Sigmoid colon (tissue), 7 donors: ENCODE results near the gene MRPL2. TPM values are rescaled to one million over a fixed set of nuclear protein-coding genes. Genes with fewer than 3 reads are reported as not detected.

Source experiments
- DNase-seq: peaks from one replicate; pipeline ENCODE4 v3.0.0-alpha.2; 2019
- H3K27ac ChIP-seq, 4 donors: fragments of 200-600 bp; sonication (generic); one replicate each; pipeline ENCODE4 v1.5.1; 2016 to 2019; ENCODE audit warnings: mild to moderate bottlenecking in 1 of 4
- H3K27me3 ChIP-seq, 3 donors: fragments of 200-600 bp; sonication (generic); one replicate each; pipeline ENCODE4 v1.5.1; 2019; ENCODE audit warnings: mild to moderate bottlenecking in 1 of 3
- H3K36me3 ChIP-seq, 4 donors: fragments of 200-600 bp; sonication (generic); one replicate each; pipeline ENCODE4 v1.5.1; 2016 to 2019
- H3K4me1 ChIP-seq, 4 donors: fragments of 200-600 bp; sonication (generic); one replicate each; pipeline ENCODE4 v1.5.1; 2017 to 2019
- H3K4me3 ChIP-seq, 4 donors: fragments of 200-600 bp; sonication (generic); one replicate each; pipeline ENCODE4 v1.5.1; 2017 to 2019; ENCODE audit warnings: mild to moderate bottlenecking in 2 of 4, moderate library complexity in 1 of 4
- H3K9me3 ChIP-seq, 4 donors: fragments of 200-600 bp in 3 of 4; sonication (generic) in 3 of 4; one replicate each; pipeline versions ENCODE4 v1.5.1 to v1.6.1; 2013 to 2019
- CTCF ChIP-seq, 4 experiments: fragments of 450-650 bp in 3 of 4; fragments of 200-600 bp in 1 of 4; IDR thresholded peaks; one replicate each; pipeline ENCODE4 v1.5.1; 2016 to 2019; ENCODE audit warnings: antibody characterized with exemption in 4 of 4, mild to moderate bottlenecking in 3 of 4, moderate library complexity in 2 of 4
- EP300 ChIP-seq, 4 donors: sonication (generic); formaldehyde crosslinking; IDR thresholded peaks; one replicate each; pipeline ENCODE4 v1.6.1; 2017; ENCODE audit warnings: antibody characterized with exemption in 4 of 4
- POLR2A ChIP-seq, 2 donors: fragments of 450-650 bp; IDR thresholded peaks; one replicate each; pipeline ENCODE4 v1.6.1; 2016; ENCODE audit warnings: antibody characterized with exemption in 2 of 2, mild to moderate bottlenecking in 2 of 2, moderate library complexity in 2 of 2
- POLR2AphosphoS5 ChIP-seq, 4 donors: sonication (generic); formaldehyde crosslinking; IDR thresholded peaks; one replicate each; pipeline ENCODE4 v1.6.1; 2017; ENCODE audit warnings: antibody characterized with exemption in 4 of 4
- WGBS, 2 donors: extraction: QIAGEN DNeasy Blood & Tissue Kit; methylation state at CpG; one replicate each; pipeline ENCODE4 v1.1.7; 2013; 5-methylcytosine and 5-hydroxymethylcytosine counted together
- intact Hi-C: fragments of 100-400 bp; cut with DNase I; formaldehyde crosslinking; loops from one replicate; pipeline ENCODE4 v1.15.1; 2023
- polyA plus RNA-seq, 3 donors: library from polyadenylated mRNA; stranded (reverse); fragments of 200-250 nt; gene quantifications; one replicate each; pipeline ENCODE4 v1.2.3, GENCODE V29; 2013
- total RNA-seq, 4 donors: library from RNA; depleted of rRNA; stranded (reverse); fragments of >200 nt; gene quantifications; one replicate each; pipeline ENCODE4 v1.1.0, GENCODE V29; 2016
- donor health status: healthy with polysubstance abuse.
- donor health status: Bipolar disorder and iron deficiency.
- donor health status: healthy.

MRPL2 gene
- total and polyA plus RNA-seq, 7 donors = 14.1 to 70.2 (median 25.7) TPM

- H3K4me1 ChIP-seq = peaks cover 0 to 5% (median 2%) of the 10 kb centered on the region in 4 donors
- no peak for TF ChIP-seq CTCF (IDR thresholded peaks at IDR 0.05)
- no peak for TF ChIP-seq POLR2A (IDR thresholded peaks at IDR 0.05)
- no peak for TF ChIP-seq EP300 (IDR thresholded peaks at IDR 0.05)
- TF ChIP-seq POLR2AphosphoS5 (IDR thresholded peaks at IDR 0.05) = no peak
- intact Hi-C loops = no loop called here
- no peaks in the 10 kb centered on the region for H3K27me3 ChIP-seq
- peaks cover 26 to 77% (median 49%) of the 10 kb centered on the region in 4 donors for H3K36me3 ChIP-seq
- H3K4me3 ChIP-seq = no peak overlapping the region
- no peaks in the 10 kb centered on the region for H3K9me3 ChIP-seq
- WGBS, 2 donors = 93 to 96% methylated on average over 9 of the region's 9 CpGs
- DNase-seq = no peak
- H3K27ac ChIP-seq = no peak overlapping the region
Observed at GRCh38 chr6:43007126-43007525, 52.1 kb downstream of the MRPL2 start.

GRCh38 chr6:43006251-43006650, 53.0 kb downstream of the MRPL2 start:
- WGBS, 2 donors = 96 to 97% methylated on average over 11 of the region's 11 CpGs
- no peak overlapping the region for H3K27ac ChIP-seq
- intact Hi-C loops = no loop called here
- H3K9me3 ChIP-seq = no peaks in the 10 kb centered on the region
- no peak for DNase-seq
- no peak overlapping the region for H3K4me3 ChIP-seq
- H3K4me1 ChIP-seq = no peaks in the 10 kb centered on the region
- TF ChIP-seq EP300 (IDR thresholded peaks at IDR 0.05) (no peak), CTCF (IDR thresholded peaks at IDR 0.05) (no peak), POLR2AphosphoS5 (IDR thresholded peaks at IDR 0.05) (no peak), POLR2A (IDR thresholded peaks at IDR 0.05) (no peak)
- H3K27me3 ChIP-seq = no peaks in the 10 kb centered on the region
- peaks cover 26 to 69% (median 41%) of the 10 kb centered on the region in 4 donors for H3K36me3 ChIP-seq

- intact Hi-C loops = no loop called here
- WGBS, 2 donors = 91 to 95% methylated on average over 5 of the region's 5 CpGs
- no peak for DNase-seq
- Histone ChIP-seq H3K4me1 (no peaks in the 10 kb centered on the region), H3K36me3 (peaks cover 22 to 65% (median 37%) of the 10 kb centered on the region in 4 donors), H3K9me3 (no peaks in the 10 kb centered on the region), H3K27me3 (no peaks in the 10 kb centered on the region), H3K4me3 (no peak overlapping the region), H3K27ac (no peak overlapping the region)
- TF ChIP-seq EP300 (IDR thresholded peaks at IDR 0.05) (no peak), POLR2AphosphoS5 (IDR thresholded peaks at IDR 0.05) (no peak), CTCF (IDR thresholded peaks at IDR 0.05) (no peak), POLR2A (IDR thresholded peaks at IDR 0.05) (no peak)
Observed at GRCh38 chr6:43005844-43006243, 53.4 kb downstream of the MRPL2 start.

Other genes with a start within 250 kb of the MRPL2 start
- 10 to 100 TPM; 67.6 to 79.0 (median 75.7) TPM for gene RPL7L1, start 179.8 kb downstream of the MRPL2 start, total RNA-seq
- 10 to 100 TPM; 30.6 to 58.9 (median 38.1) TPM for gene RPL7L1, start 179.8 kb downstream of the MRPL2 start, polyA plus RNA-seq
- not detected for gene PTCRA, start 143.4 kb downstream of the MRPL2 start, total RNA-seq
- under 1 TPM in 1 of 3 donors, not detected in 2; 0.23 TPM for gene PTCRA, start 143.4 kb downstream of the MRPL2 start, polyA plus RNA-seq
- gene CNPY3, start 130.0 kb downstream of the MRPL2 start, total RNA-seq = 10 to 100 TPM; 22.8 to 24.9 (median 24.1) TPM
- gene CNPY3, start 130.0 kb downstream of the MRPL2 start, polyA plus RNA-seq = 10 to 100 TPM; 11.8 to 37.5 (median 12.6) TPM
- under 1 TPM in 1 of 4 donors, not detected in 3; 0.54 TPM for gene GNMT, start 98.7 kb downstream of the MRPL2 start, total RNA-seq
- gene GNMT, start 98.7 kb downstream of the MRPL2 start, polyA plus RNA-seq = under 1 TPM in 1 of 3 donors, not detected in 2; 0.45 TPM
- gene PEX6, start 80.3 kb downstream of the MRPL2 start, total RNA-seq = 10 to 100 TPM; 10.2 to 19.1 (median 18.2) TPM
- gene PEX6, start 80.3 kb downstream of the MRPL2 start, polyA plus RNA-seq = 10 to 100 TPM; 12.6 to 21.5 (median 14.0) TPM
- gene PPP2R5D, start 74.9 kb downstream of the MRPL2 start, total RNA-seq = 10 to 100 TPM; 26.7 to 41.5 (median 33.9) TPM
- gene PPP2R5D, start 74.9 kb downstream of the MRPL2 start, polyA plus RNA-seq = 10 to 100 TPM; 29.4 to 38.8 (median 35.5) TPM
- 10 to 100 TPM; 49.0 to 91.5 (median 71.5) TPM for gene MEA1, start 45.5 kb downstream of the MRPL2 start, total RNA-seq
- 10 to 100 TPM; 59.1 to 93.1 (median 75.1) TPM for gene MEA1, start 45.5 kb downstream of the MRPL2 start, polyA plus RNA-seq
- gene KLHDC3, start 45.2 kb downstream of the MRPL2 start, total RNA-seq = 100 to 1,000 TPM in 3 of 4 donors, 10 to 100 TPM in 1; 68.4 to 158 (median 105) TPM
- 10 to 100 TPM; 64.3 to 69.7 (median 69.1) TPM for gene KLHDC3, start 45.2 kb downstream of the MRPL2 start, polyA plus RNA-seq
- gene RRP36, start 37.8 kb downstream of the MRPL2 start, total RNA-seq = 10 to 100 TPM; 40.5 to 46.6 (median 43.3) TPM
- gene RRP36, start 37.8 kb downstream of the MRPL2 start, polyA plus RNA-seq = 10 to 100 TPM; 24.6 to 50.8 (median 27.3) TPM
- 10 to 100 TPM; 10.3 to 14.4 (median 11.0) TPM for gene CUL7, start 5.6 kb downstream of the MRPL2 start, total RNA-seq
- 1 to 10 TPM; 3.0 to 6.9 (median 3.2) TPM for gene CUL7, start 5.6 kb downstream of the MRPL2 start, polyA plus RNA-seq
- gene KLC4, start 197 bp upstream of the MRPL2 start, total RNA-seq = 10 to 100 TPM; 23.2 to 44.9 (median 34.6) TPM
- 100 to 1,000 TPM in 1 of 3 donors, 10 to 100 TPM in 2; 58.4 to 116 (median 84.1) TPM for gene KLC4, start 197 bp upstream of the MRPL2 start, polyA plus RNA-seq
- 1 to 10 TPM; 4.8 to 9.7 (median 7.7) TPM for gene PTK7, start 16.9 kb upstream of the MRPL2 start, total RNA-seq
- gene PTK7, start 16.9 kb upstream of the MRPL2 start, polyA plus RNA-seq = 10 to 100 TPM in 1 of 3 donors, 1 to 10 TPM in 2; 1.2 to 15.6 (median 1.8) TPM
- 10 to 100 TPM; 64.2 to 96.9 (median 89.1) TPM for gene SRF, start 111.8 kb upstream of the MRPL2 start, total RNA-seq
- gene SRF, start 111.8 kb upstream of the MRPL2 start, polyA plus RNA-seq = 10 to 100 TPM; 12.6 to 31.2 (median 13.9) TPM
- 10 to 100 TPM; 21.7 to 49.6 (median 31.9) TPM for gene CUL9, start 122.8 kb upstream of the MRPL2 start, total RNA-seq
- 10 to 100 TPM in 2 of 3 donors, 1 to 10 TPM in 1; 5.1 to 32.9 (median 12.6) TPM for gene CUL9, start 122.8 kb upstream of the MRPL2 start, polyA plus RNA-seq
- gene DNPH1, start 170.0 kb upstream of the MRPL2 start, total RNA-seq = 10 to 100 TPM; 32.1 to 96.0 (median 90.3) TPM
- 100 to 1,000 TPM; 155 to 188 (median 163) TPM for gene DNPH1, start 170.0 kb upstream of the MRPL2 start, polyA plus RNA-seq
- gene TTBK1, start 184.0 kb upstream of the MRPL2 start, total RNA-seq = under 1 TPM in 3 of 4 donors, not detected in 1; under 0.01 to 0.55 (median 0.27) TPM
- gene TTBK1, start 184.0 kb upstream of the MRPL2 start, polyA plus RNA-seq = under 1 TPM; under 0.01 to 0.41 (median 0.23) TPM
- not detected for gene SLC22A7, start 238.8 kb upstream of the MRPL2 start, total RNA-seq
- gene SLC22A7, start 238.8 kb upstream of the MRPL2 start, polyA plus RNA-seq = not detected
- not detected for gene CRIP3, start 249.4 kb upstream of the MRPL2 start, total RNA-seq
- 1 to 10 TPM in 1 of 3 donors, not detected in 2; 5.2 TPM for gene CRIP3, start 249.4 kb upstream of the MRPL2 start, polyA plus RNA-seq